CD4-positive, alpha-beta T cell treated with Interleukin-6 at 100 ng/mL for 8 hours (primary cell): ENCODE measurements around the gene NMNAT3.
"Not testable (repeated sequence)": the region's sequence is repeated elsewhere in the genome, so short reads cannot be mapped to it uniquely, and the experiment has no call there.

Experiments
- DNase-seq: peaks from one replicate; pipeline ENCODE4 v3.0.0-alpha.2; 2020; ENCODE audit warnings: mixed read lengths, low spot score

The NMNAT3 gene

GRCh38 chr3:139636511-139636910 is 41.3 kb downstream of the NMNAT3 start:
- DNase-seq, result no peak

DNA sequence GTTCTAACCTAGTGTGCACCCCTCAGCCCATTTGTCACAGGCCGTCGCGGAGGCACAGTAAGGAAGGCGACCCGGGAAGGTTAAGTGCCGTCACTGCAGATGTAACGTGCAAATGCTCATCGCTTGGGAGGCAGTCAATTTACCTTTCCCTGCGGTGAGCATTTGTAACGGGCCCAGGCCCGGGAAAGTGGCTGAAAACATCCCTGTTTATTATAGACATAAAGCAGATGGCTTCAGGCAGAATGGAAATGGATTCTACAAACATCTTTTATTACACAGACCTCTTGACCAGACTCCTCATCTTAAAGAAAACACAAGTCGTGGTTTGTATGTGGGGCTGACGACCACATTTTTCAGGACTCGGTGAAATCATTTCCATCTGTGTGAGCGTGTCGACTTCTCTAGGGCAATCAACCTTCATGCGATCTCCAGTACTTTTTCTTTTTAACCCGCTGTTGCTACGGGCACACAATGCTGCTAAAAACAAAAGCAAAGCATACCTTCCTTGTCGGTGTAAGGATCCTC is 43.6 kb downstream of the NMNAT3 start:
- no peak for DNase-seq

GRCh38 chr3:139633511-139633910 is 44.3 kb downstream of the NMNAT3 start:
- DNase-seq, result no peak

DNA sequence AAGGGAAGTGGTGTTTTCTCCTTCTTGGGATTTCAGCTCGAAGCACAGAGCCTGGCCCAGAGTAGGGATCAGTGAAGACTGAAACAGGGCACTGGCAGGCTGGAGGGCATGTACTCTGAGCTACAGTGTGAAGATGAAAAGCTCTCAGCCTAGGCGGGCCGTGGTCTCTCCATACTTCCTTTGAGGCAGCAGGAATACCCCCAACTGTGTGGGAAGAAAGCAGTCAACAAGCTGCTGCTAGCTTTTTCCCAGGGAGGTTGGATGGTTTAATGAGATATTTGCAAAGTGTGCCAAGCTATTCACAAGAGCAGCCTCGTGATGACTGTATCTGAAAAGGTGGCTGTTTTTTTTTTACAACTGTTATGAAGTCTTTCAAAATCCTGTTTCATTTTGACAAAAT is 47.2 kb downstream of the NMNAT3 start:
- DNase-seq, result no peak

GRCh38 chr3:139629033-139629432 is 48.7 kb downstream of the NMNAT3 start:
- no peak for DNase-seq

- DNase-seq, result no peak
These were observed 50.0 kb downstream of the NMNAT3 start for GRCh38 chr3:139627759-139628158.

DNA sequence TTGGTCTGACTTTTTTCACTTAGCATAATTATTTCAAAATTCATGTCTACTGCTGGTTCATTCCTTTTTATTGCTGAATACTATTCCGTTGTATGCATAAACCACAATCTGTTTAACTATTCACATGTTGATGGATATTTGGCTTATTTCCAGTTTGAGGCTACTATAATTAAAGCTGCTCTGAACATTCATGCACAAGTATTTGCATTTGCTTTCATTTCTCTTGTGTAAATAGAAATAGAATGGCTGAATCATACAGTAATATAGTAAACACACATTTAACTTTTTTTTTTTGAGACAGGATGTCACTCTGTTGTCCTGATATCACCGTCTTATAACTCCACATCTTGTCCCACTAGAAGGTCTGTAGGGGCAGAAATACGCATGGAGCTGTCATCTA is 57.3 kb downstream of the NMNAT3 start:
- no peak for DNase-seq

GRCh38 chr3:139619484-139619883 is 58.3 kb downstream of the NMNAT3 start:
- no peak for DNase-seq

GRCh38 chr3:139617672-139618268 is 60.0 kb downstream of the NMNAT3 start:
- no peak for DNase-seq

DNA sequence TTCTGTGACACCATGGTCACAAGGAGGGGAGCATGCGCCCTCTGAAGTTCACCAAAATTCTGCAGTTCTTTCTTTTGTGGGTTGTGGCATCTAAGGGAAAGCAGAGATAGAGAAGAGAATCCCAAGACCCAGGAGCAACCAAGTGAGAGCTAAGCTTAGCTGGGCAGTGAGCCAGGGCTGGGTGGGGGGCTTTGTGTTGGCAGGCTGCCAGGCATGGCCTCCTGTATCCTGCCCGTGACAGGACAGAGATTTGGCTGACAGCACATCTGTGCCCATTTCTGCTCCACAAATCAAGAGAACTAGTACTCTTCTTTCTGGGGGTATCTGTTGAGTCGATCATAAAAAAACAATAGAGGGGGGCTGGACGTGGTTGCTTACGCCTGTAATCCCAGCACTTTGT is 66.2 kb downstream of the NMNAT3 start:
- no peak for DNase-seq

DNA sequence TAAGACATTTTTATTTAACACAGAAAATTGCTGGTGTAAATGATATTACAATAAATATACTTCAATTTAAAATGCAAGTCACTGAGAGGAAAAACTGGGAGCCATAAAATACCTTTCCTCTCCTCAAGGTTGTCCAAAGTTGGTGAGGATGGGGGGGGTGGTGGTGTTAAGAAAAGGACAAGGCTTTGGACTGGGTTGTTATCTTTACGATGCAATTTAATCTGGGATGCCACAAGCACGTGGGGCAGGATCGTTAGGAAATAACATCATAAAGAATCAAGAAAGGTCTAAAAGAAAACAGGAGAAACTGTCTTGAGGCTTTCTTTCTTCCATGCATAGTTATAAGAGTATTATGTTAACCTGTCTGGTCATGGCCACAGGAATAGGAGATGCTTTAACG is 66.9 kb downstream of the NMNAT3 start:
- no peak for DNase-seq

DNA sequence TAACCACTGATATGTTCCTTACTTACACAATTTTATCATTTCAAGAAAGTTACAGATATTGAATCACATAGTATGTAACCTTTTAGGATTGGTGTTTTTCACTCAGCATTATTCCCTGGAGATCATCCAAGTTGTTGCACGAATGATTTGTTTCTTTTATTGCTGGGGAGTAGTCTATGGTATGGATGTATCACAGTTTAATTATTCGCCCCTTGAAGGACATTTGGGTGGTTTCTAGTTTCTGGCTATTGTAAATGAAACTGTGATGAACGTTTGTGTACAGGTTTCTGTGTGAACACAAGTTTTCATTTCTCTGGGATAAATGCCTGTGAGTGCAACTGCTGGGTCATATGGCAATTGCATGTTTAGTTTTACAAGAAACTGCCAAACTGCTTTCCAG is 68.8 kb downstream of the NMNAT3 start:
- DNase-seq, result no peak

GRCh38 chr3:139608108-139608380 is 69.7 kb downstream of the NMNAT3 start:
- DNase-seq, result no peak

DNA sequence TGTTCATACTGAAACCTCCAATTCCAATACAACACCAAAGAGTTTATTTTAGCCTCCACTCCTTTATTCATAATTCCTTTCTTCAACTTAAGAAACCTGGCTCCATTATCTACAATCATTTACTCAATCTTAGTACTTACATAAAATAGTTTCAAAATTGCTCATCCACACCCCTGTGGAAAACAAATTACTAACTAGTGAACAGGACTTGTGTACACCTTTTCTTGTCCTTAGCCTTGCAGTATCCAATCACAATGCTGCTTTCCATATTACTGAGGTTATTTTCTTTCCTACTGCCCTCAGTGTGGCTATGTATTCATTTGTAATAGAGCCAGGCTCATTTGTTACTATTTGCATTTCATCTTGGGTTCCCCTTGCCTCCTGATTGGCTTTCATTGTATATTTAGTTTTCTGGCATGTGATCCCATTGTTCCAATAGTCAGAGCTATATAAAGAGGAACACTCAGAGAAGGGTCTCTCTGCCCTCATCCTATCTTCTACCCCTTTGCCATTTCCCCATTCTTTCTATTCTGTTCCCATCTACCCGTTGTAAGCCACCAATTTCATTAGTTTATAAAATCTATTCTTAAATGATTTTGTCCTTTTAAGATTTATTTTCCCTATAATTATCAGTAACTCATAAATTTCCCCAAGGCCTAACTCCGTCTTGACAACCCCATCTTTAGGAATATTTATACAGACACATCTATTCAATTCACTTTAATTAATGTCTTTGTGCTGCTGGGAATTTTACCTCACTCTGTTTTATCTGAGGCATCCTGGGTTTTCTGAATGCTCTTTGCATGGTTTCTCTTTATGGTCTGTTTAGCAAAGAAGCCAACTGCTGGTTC is 70.3 kb downstream of the NMNAT3 start:
- no peak for DNase-seq

DNA sequence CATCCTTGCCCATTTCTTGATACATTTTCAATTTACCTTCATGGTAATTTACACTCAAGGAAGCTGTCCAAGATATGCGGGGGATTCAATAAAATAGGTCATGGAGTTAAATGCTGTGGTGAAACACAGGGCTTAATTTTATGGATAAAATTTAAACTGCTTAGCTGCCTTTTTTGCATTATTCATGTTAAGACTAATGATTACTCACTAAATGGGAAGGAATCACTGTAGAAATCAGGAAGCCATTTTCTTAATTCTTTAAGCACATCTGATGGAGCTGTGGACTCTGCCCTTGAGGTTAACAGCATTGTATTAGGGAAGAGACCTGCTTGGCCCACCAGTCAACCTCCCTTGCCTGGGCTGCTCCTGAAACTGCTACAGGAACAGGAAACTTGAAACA is 75.8 kb downstream of the NMNAT3 start:
- DNase-seq, result no peak

DNA sequence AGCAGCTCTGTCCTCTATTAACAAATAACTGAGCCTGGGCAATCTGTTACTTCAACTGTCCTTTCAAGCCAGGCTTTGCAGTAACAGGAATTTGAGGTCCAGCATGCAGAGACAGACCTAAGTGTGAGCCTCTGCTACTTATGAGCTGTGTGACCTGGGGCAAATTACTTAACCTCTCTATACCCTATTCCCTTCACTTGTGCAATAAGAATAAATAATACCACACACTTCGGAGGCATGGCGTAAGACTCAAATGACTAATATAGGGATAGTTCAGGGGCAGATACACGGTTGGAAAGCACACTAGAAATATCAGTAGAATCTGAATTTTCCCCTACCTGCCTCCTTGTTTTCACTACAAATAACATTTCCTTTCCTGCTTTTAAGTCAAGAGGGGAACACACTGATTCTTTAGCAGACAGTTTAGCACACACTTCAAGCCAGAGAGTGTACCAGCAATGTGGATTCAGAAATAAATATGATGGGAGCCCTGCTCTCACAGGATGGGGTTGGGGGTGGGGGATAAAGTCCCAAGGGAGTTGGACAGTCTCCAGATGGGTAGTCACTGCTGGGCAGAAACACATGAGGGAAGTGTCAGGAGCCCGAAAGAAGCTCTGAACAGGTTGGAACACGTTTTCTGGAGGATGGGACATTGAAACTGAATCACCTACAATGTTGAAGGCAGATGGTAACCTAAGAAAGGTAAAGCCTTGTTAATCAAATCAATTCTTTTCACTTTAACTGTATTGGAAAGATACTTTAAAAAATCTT is 76.4 kb downstream of the NMNAT3 start:
- DNase-seq, result no peak

GRCh38 chr3:139597947-139598346 is 79.8 kb downstream of the NMNAT3 start:
- no peak for DNase-seq

- not testable (repeated sequence) for DNase-seq
These were observed 86.6 kb downstream of the NMNAT3 start for GRCh38 chr3:139591186-139591585.

- no peak for DNase-seq
These were observed 89.3 kb downstream of the NMNAT3 start for GRCh38 chr3:139588450-139588849.

DNA sequence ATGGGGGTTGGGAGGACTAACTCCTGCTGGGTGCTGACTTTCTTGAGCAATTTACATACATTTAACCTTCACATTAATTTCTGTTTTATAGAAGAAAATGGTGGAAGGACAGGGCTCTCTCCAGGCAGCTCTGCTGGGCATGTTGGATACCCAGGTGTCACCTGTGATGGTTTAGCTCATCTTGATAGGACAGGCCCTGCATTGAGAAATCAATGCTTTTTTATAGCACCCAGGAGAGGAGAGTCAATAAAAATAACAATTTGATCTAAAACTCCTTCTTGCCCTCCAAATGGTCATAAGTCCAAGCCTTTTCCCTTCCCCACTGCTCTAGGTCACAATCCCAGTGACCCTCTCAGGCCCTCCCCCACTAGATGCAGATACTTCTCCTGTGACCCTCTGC is 90.0 kb downstream of the NMNAT3 start:
- no peak for DNase-seq

GRCh38 chr3:139586420-139587017 is 91.3 kb downstream of the NMNAT3 start:
- no peak for DNase-seq

DNA sequence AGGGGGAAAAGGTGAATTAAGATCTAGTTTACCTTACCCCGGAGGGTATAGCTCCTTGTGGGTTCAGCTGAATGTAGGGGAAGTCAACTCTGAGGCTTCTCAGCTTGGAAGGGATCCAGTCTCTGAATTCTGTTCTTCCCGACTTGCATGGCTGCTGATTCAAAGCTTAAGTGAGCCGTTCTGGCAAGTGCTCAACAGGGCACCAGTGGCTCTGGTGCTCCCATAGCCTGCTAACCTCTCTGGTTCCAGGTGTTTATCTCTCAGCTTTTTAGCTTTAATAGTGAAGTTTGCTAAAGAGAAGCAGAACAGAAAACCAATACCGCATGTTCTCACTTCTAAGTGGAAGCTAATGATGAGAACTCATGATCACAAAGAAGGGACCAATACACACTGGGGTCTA is 92.0 kb downstream of the NMNAT3 start:
- no peak for DNase-seq

GRCh38 chr3:139583651-139584050 is 94.1 kb downstream of the NMNAT3 start:
- not testable (repeated sequence) for DNase-seq
